Measurements from ENCODE around the gene LYPD3.

DNA sequence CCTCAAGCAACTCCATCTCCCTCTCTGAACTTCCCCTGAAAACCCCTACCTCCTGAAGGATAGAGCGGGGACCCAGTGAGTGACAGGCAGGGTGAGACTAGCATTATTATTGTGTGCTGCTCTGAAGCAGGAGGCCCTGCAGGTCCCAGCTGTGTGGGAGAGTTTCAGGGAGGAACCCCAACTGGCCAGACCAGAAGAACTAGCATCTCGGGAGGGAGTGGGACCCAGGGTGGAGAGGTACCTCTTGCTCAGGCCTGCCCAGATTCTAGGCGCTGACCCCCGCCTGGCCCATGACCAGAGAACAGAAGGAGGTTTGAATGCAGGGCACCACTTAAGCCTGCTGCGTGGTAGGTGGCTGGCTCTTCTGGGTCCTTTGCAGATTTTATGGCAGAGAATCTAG is 5.7 kb upstream of the LYPD3 start:
- TF ChIP-seq POLR2A (IDR thresholded peaks at IDR 0.05): no peak
- TF ChIP-seq, protein P1, sequence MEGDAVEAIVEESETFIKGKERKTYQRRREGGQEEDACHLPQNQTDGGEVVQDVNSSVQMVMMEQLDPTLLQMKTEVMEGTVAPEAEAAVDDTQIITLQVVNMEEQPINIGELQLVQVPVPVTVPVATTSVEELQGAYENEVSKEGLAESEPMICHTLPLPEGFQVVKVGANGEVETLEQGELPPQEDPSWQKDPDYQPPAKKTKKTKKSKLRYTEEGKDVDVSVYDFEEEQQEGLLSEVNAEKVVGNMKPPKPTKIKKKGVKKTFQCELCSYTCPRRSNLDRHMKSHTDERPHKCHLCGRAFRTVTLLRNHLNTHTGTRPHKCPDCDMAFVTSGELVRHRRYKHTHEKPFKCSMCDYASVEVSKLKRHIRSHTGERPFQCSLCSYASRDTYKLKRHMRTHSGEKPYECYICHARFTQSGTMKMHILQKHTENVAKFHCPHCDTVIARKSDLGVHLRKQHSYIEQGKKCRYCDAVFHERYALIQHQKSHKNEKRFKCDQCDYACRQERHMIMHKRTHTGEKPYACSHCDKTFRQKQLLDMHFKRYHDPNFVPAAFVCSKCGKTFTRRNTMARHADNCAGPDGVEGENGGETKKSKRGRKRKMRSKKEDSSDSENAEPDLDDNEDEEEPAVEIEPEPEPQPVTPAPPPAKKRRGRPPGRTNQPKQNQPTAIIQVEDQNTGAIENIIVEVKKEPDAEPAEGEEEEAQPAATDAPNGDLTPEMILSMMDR (IDR thresholded peaks at IDR 0.05 in 4 of 5, conservative IDR thresholded peaks at IDR 0.05 in 1 of 5): no peak
